ENCODE measurements around the gene HTR5A.

HTR5A gene

DNA sequence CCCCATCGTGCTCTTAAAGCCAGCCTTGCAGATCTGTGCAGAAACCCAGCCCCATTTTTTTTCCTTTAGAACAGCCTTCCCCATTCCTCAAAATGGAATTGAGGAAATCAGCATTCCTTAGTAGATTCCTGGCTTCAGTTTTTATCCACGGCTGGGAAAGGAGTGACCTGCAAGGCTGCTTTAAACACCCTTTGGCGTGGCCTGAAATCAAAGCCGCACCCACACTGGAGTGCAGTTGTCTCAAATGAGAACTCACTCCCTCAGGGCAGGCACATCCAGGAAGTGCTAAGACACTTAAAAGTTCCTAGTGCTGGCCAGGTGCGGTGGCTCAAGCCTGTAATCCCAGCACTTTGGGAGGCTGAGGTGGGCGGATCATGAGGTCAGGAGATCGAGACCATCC is 34.8 kb downstream of the HTR5A start:
- H3K4me3 ChIP-seq (ENCODE audit: low read length), result no peak overlapping the region
- DNase-seq (ENCODE audit: low read depth), result no peak
- TF ChIP-seq, protein P1, sequence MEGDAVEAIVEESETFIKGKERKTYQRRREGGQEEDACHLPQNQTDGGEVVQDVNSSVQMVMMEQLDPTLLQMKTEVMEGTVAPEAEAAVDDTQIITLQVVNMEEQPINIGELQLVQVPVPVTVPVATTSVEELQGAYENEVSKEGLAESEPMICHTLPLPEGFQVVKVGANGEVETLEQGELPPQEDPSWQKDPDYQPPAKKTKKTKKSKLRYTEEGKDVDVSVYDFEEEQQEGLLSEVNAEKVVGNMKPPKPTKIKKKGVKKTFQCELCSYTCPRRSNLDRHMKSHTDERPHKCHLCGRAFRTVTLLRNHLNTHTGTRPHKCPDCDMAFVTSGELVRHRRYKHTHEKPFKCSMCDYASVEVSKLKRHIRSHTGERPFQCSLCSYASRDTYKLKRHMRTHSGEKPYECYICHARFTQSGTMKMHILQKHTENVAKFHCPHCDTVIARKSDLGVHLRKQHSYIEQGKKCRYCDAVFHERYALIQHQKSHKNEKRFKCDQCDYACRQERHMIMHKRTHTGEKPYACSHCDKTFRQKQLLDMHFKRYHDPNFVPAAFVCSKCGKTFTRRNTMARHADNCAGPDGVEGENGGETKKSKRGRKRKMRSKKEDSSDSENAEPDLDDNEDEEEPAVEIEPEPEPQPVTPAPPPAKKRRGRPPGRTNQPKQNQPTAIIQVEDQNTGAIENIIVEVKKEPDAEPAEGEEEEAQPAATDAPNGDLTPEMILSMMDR (conservative IDR thresholded peaks at IDR 0.05; ENCODE audit: low read depth, low read length), result no peak

DNA sequence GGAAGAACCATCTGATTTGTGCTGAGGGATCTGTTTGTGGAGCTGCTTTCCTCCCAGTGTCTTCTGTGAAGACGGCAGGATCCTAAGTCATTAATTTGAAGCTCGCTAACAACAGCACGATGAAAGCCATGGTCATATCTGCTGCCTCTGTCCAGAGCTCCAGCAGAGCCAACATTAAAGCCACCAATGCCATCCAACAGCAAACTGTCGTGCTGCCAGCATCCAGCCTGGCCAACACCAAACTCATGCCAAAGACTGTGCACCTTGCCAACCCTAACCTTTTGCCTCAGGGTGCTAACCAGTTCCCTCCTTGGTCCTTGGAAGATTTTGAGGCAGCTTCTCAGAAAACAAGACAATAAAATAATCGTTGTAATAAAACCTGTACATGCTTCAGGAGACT is 36.2 kb downstream of the HTR5A start:
- no peak for DNase-seq (ENCODE audit: low read depth)
- H3K4me3 ChIP-seq (ENCODE audit: low read length), result no peak overlapping the region
- TF ChIP-seq, protein P1 (conservative IDR thresholded peaks at IDR 0.05; ENCODE audit: low read depth, low read length), result no peak

DNA sequence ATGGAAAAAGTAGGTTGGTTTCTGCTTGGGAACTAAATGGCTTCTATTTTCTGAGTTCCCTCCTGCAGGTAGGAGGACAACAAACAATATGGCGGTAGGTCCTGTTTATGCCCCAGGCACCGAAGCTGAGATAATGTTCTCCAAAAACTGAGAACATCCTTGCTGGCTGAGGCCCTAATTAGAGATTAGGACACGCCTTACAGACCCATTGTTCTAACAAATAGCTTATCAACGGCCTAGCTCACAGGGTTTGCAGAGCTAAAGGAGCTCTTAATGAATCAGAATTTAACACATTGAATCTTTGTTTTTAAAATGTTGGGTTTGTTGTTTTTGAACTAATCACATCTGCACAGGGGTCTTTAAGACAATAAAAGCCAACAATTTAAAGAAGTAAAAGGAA is 37.0 kb downstream of the HTR5A start:
- no peak overlapping the region for H3K4me3 ChIP-seq (ENCODE audit: low read length)
- DNase-seq (ENCODE audit: low read depth), result no peak
- TF ChIP-seq, protein P1 (conservative IDR thresholded peaks at IDR 0.05; ENCODE audit: low read depth, low read length), result no peak

DNA sequence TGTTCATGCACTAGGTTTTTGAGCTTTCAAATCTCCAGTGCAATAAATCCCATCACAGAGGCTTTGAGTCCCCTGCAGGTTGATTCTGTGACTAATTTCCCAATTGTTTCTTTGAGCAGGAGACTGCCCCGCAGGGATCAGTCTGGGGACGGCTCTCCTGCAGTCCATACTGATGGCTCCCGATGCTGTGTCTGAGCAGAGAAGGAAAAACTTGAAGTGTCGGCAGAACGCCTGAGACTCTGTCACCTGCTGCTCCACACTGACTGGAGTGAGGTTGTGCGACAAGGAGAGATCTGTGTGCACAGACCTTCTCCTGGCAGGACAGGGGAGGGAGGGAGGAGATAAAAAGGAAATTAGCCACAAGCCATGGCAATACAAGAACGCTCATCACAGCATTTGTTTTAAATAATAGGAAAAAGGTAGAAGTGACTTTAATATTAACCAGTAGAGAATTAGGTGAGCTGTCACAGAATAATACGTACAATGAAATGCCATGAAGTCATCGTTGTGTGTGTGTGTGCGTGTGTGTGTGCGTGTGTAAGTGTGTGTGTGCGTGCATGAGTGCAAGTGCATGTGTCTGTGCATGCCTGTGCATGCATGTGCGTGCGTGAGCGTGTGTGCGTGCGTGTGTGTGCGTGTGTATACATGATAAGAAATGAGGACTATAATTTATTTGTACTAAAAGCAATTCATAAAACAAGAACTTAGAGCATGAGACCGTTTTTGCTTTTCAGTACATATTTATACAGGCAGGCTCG is 38.2 kb downstream of the HTR5A start:
- no peak overlapping the region for H3K4me3 ChIP-seq (ENCODE audit: low read length)
- TF ChIP-seq, protein P1 (conservative IDR thresholded peaks at IDR 0.05; ENCODE audit: low read depth, low read length), result no peak
- no peak for DNase-seq (ENCODE audit: low read depth)

DNA sequence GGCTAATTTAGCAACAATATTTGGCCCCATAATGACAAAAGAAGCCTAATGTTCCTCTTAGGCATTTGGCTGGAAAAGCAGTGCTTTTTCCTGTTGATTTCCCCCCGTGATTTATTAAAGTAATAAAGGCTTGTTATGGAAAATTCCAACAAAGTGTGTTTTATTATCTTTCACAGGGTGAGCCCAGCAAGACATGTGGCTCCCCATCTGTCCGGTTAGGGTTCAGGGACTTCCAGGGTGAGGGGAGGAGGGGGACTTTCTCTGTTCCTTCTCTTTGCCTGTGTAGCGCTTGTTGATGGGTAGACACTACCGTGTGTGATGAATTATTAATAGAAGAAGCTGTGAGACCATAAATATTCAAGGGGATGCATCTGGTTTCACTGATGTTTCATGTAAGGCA is 39.0 kb downstream of the HTR5A start:
- TF ChIP-seq, protein P1 (conservative IDR thresholded peaks at IDR 0.05; ENCODE audit: low read depth, low read length), result no peak
- no peak overlapping the region for H3K4me3 ChIP-seq (ENCODE audit: low read length)
- DNase-seq (ENCODE audit: low read depth), result no peak

DNA sequence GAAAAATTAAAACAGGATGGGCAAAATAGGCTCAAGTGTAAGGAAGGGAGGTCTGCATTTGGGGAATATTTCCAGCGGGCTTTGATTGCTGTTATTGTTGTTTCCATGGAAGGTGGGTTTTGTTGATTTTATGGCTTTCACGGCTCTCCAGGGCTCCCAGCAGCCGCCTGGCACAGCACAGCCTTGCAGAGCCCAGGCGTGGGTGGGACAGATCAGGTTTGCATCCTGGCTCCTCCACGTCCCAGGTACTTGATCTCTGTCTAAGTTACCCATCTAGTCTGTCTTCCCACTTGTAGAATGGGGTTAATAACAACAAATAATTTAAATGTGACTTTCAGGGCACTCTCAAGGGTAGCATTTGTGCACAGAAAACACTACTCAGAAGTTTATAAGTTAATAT is 45.2 kb downstream of the HTR5A start:
- TF ChIP-seq, protein P1 (conservative IDR thresholded peaks at IDR 0.05; ENCODE audit: low read depth, low read length), result no peak
- H3K4me3 ChIP-seq (ENCODE audit: low read length), result no peak overlapping the region
- DNase-seq (ENCODE audit: low read depth), result no peak

DNA sequence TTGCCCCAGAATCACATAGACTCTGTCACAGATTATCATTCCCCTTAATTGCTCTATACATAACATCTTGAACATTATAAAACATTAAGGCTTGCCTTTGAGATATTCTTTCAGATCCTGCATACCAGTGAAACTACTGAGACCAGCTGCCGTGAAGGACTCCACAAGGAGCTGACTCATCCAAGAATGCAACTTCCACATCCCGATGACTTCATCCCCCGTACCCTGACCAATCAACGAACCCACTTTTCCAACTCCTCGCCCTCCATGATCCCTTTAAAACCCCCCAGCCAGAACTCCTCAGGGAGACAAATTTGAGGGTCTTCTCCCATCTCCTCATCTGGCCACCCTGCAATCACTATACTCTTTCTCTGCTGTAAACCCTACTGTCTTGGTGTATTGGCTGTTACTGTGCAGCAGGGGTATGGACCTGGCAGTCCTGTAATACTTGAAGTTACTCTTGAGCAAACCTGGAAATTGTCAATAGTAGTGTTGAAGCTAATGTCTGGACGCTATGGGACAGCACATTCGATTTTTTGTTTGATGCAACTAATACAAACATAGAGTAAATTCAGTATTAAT is 49.8 kb downstream of the HTR5A start:
- DNase-seq (ENCODE audit: low read depth), result no peak
- no peak overlapping the region for H3K4me3 ChIP-seq (ENCODE audit: low read length)
- TF ChIP-seq, protein P1 (conservative IDR thresholded peaks at IDR 0.05; ENCODE audit: low read depth, low read length), result no peak
